GM12878 (cell line): Measurements from ENCODE around the gene GSG1L. TPM values are rescaled to one million over a fixed set of nuclear protein-coding genes. Genes with fewer than 3 reads are reported as not detected.

Experiments used
- ATAC-seq: fragments of 200-7000 bp; cut with Tn5 transposase; 3 replicates; pipeline ENCODE4 v1.9.1; 2020; ENCODE audit warnings: mild to moderate bottlenecking, moderate library complexity
- BruUV-seq: library from RNA; stranded (reverse); fragments of 400-500 nt; replicated peaks from 2 replicates; lab custom pipeline; 2021; lab: Mats Ljungman, UMichigan
- CTCF ChIA-PET: fragments of 300-600 bp; sonication (Branson Sonifier 250); formaldehyde crosslinking; extraction: SDS; loops from one replicate; lab custom pipeline; 2021; ENCODE audit warnings: inconsistent platforms; lab: Yijun Ruan, JAX
- POLR2A ChIA-PET: fragments of 350-600 bp; formaldehyde crosslinking; extraction: SDS; loops from one replicate; lab custom pipeline; 2021; ENCODE audit warnings: inconsistent platforms; lab: Charles Lee
- RAD21 ChIA-PET: fragments of 300-600 bp; sonication (Branson Sonifier 250); formaldehyde crosslinking; loops from one replicate; lab custom pipeline; 2023; ENCODE audit warnings: antibody characterized with exemption; ENCODE audit not compliant: unreplicated experiment; lab: Charles Lee
- SMC1A ChIA-PET: fragments of 300-600 bp; sonication (Branson Sonifier 250); formaldehyde crosslinking; loops from one replicate; lab custom pipeline; 2023; ENCODE audit not compliant: unreplicated experiment, uncharacterized antibody; lab: Charles Lee
- DNase-seq: peaks from one replicate; pipeline ENCODE4 v3.0.0-alpha.2; 2011; ENCODE audit warnings: low read depth, low spot score
- FAIRE-seq: peaks from 3 replicates; lab custom pipeline; 2011; peaks lifted over from hg19 to GRCh38; lab: Jason Lieb, UNC
- H2AFZ ChIP-seq: 2 replicates; pipeline ENCODE4 v1.6.0; 2011; ENCODE audit warnings: low read depth, low read length, control low read depth; ENCODE audit not compliant: control insufficient read depth
- H3K27ac ChIP-seq: 2 replicates; pipeline ENCODE4 v1.5.1; 2011; ENCODE audit warnings: control low read depth; ENCODE audit not compliant: control insufficient read depth, insufficient read depth
- H3K27me3 ChIP-seq, 2 experiments: replicated peaks in 1 of 2; 2 replicates each; pipeline versions ENCODE4 v1.6.0 to v1.6.1; 2011; ENCODE audit warnings: low read length in 1 of 2; ENCODE audit not compliant: control insufficient read depth in 2 of 2, insufficient read depth in 2 of 2
- H3K36me3 ChIP-seq, 2 experiments: 2 replicates each; pipeline ENCODE4 v1.5.1; 2011; ENCODE audit warnings: low read length in 1 of 2; ENCODE audit not compliant: control insufficient read depth in 2 of 2, insufficient read depth in 2 of 2
- H3K4me1 ChIP-seq: 2 replicates; pipeline ENCODE4 v1.6.1; 2011; ENCODE audit warnings: mild to moderate bottlenecking, low read length, moderate library complexity, mixed read lengths; ENCODE audit not compliant: control insufficient read depth, insufficient read depth
- H3K4me2 ChIP-seq: 2 replicates; pipeline ENCODE4 v1.6.0; 2011; ENCODE audit warnings: control low read depth; ENCODE audit not compliant: control insufficient read depth, insufficient read depth
- H3K4me3 ChIP-seq: fragments of 200-600 bp; sonication (generic); 2 replicates; pipeline ENCODE4 v1.5.1; 2016
- H3K79me2 ChIP-seq: 2 replicates; pipeline ENCODE4 v1.6.0; 2011; ENCODE audit warnings: low read length; ENCODE audit not compliant: control insufficient read depth, insufficient read depth
- H3K9ac ChIP-seq: 2 replicates; pipeline ENCODE4 v1.8.0; 2011; ENCODE audit warnings: low read length, control low read depth, mixed read lengths; ENCODE audit not compliant: control insufficient read depth, insufficient read depth
- H3K9me3 ChIP-seq: replicated peaks from 3 replicates; pipeline ENCODE4 v1.5.1; 2011; ENCODE audit warnings: mild to moderate bottlenecking, low read length; ENCODE audit not compliant: control insufficient read depth, insufficient read depth
- H4K20me1 ChIP-seq: 2 replicates; pipeline ENCODE4 v1.6.0; 2011; ENCODE audit not compliant: control insufficient read depth, insufficient read depth
- BACH1 ChIP-seq: fragments of 450-650 bp; IDR thresholded peaks from 2 replicates; pipeline ENCODE4 v1.6.1; 2017; ENCODE audit warnings: mild to moderate bottlenecking, borderline replicate concordance
- CBX3 ChIP-seq: fragments of 200-600 bp; sonication (generic); IDR thresholded peaks from 2 replicates; pipeline ENCODE4 v1.6.1; 2016; ENCODE audit warnings: low read depth, borderline replicate concordance
- CBX5 ChIP-seq: sonication (generic); IDR thresholded peaks from 2 replicates; pipeline ENCODE4 v1.6.1; 2016; ENCODE audit warnings: low read depth, moderate library complexity, mild to moderate bottlenecking, inconsistent platforms
- CHD4 ChIP-seq: fragments of 200-600 bp; sonication (generic); IDR thresholded peaks from 2 replicates; pipeline ENCODE4 v1.6.1; 2016; ENCODE audit warnings: mild to moderate bottlenecking
- CTCF ChIP-seq, 3 experiments: IDR thresholded peaks in 2 of 3; conservative IDR thresholded peaks in 1 of 3; 2 replicates each; pipeline ENCODE4 v1.5.1; 2011; ENCODE audit warnings: low read depth in 3 of 3, low read length in 3 of 3, mild to moderate bottlenecking in 3 of 3, control low read depth in 2 of 3, moderate library complexity in 2 of 3, inconsistent platforms in 1 of 3, mixed read lengths in 1 of 3; ENCODE audit not compliant: control insufficient read depth in 2 of 3, insufficient read depth in 1 of 3; ENCODE audit errors: extremely low read depth in 1 of 3
- FOS ChIP-seq: IDR thresholded peaks from 3 replicates; pipeline ENCODE4 v1.6.1; 2011; ENCODE audit warnings: borderline replicate concordance; ENCODE audit not compliant: insufficient read length; ENCODE audit errors: extremely low read depth
- FOXM1 ChIP-seq: IDR thresholded peaks from 2 replicates; pipeline ENCODE4 v1.6.1; 2012; ENCODE audit warnings: low read depth, mild to moderate bottlenecking, inconsistent platforms, low read length, moderate library complexity
- HDAC2 ChIP-seq: fragments of 200-600 bp; sonication (generic); IDR thresholded peaks from 2 replicates; pipeline ENCODE4 v1.6.1; 2017
- IRF4 ChIP-seq: IDR thresholded peaks from 2 replicates; pipeline ENCODE4 v1.6.1; 2011; ENCODE audit warnings: low read depth, low read length
- MEF2A ChIP-seq: IDR thresholded peaks from 2 replicates; pipeline ENCODE4 v1.6.1; 2011; ENCODE audit warnings: low read depth, mild to moderate bottlenecking, low read length, moderate library complexity; ENCODE audit not compliant: insufficient read depth
- NR2C1 ChIP-seq: fragments of 450-650 bp; IDR thresholded peaks from 2 replicates; pipeline ENCODE4 v1.6.1; 2017; ENCODE audit warnings: antibody characterized with exemption, mild to moderate bottlenecking, moderate library complexity
- RBBP5 ChIP-seq: fragments of 200-600 bp; sonication (generic); conservative IDR thresholded peaks from 2 replicates; pipeline ENCODE4 v1.6.1; 2016
- SPI1 ChIP-seq: IDR thresholded peaks from 2 replicates; pipeline ENCODE4 v1.6.1; 2011; ENCODE audit warnings: low read depth, mild to moderate bottlenecking, low read length, moderate library complexity, borderline replicate concordance; ENCODE audit not compliant: insufficient read depth
- WRNIP1 ChIP-seq: IDR thresholded peaks from 2 replicates; pipeline ENCODE4 v1.6.1; 2011; ENCODE audit warnings: low read depth, low read length, improper control_type of control experiment, borderline replicate concordance
- ZBTB40 ChIP-seq: fragments of 450-650 bp; IDR thresholded peaks from 2 replicates; pipeline ENCODE4 v1.6.1; 2016; ENCODE audit warnings: mild to moderate bottlenecking, moderate library complexity, borderline replicate concordance
- ZZZ3 ChIP-seq: IDR thresholded peaks from 2 replicates; pipeline ENCODE4 v1.6.1; 2011; ENCODE audit warnings: low read depth; ENCODE audit not compliant: control insufficient read depth, insufficient read length
- WGBS: methylation state at CpG from one replicate; pipeline ENCODE4 v1.1.6; 2016; ENCODE audit warnings: low lambda C conversion rate; ENCODE audit not compliant: insufficient replicate concordance, insufficient coverage; ENCODE audit errors: missing lambda C conversion rate; 5-methylcytosine and 5-hydroxymethylcytosine counted together
- in situ Hi-C: fragments of 300-500 bp; cut with MboI; formaldehyde crosslinking; loops from 9 replicates; pipeline ENCODE4 v1.14.3; 2018; ENCODE audit warnings: mixed read lengths
- intact Hi-C: fragments of 100-400 bp; cut with micrococcal nuclease; formaldehyde crosslinking; loops from one replicate; pipeline ENCODE4 v1.14.2; 2022; ENCODE audit not compliant: unreplicated experiment
- polyA plus RNA-seq, 11 experiments: library from polyadenylated mRNA; depleted of rRNA in 4 of 11; unstranded in 6 of 11; stranded (reverse) in 5 of 11; fragments of >200 nt; fragmentation: Nextera tagmentation in 4 of 11; fragmentation: Illumina TruSeq in 1 of 11; extraction: Ambion mirVana in 4 of 11; extraction: Trizol in 1 of 11; gene quantifications; 1 replicate in 1 of 11; 2 replicates in 10 of 11; pipeline versions ENCODE4 v1.2.1 to v1.2.3, GENCODE V29; 2011 to 2016; ENCODE audit warnings: inconsistent platforms in 2 of 11, missing spikeins in 2 of 11, low read depth in 1 of 11
- total RNA-seq, 4 experiments: library from RNA; depleted of rRNA in 3 of 4; stranded (reverse); fragments of >200 nt in 3 of 4; fragmentation: Illumina TruSeq in 1 of 4; extraction: Trizol in 1 of 4; gene quantifications; 2 replicates each; pipeline versions ENCODE4 v1.2.1 to v1.2.3, GENCODE V29; 2013 to 2021
- TF ChIP-seq, protein P1 (sequence below): fragments of 450-650 bp; IDR thresholded peaks from 2 replicates; pipeline ENCODE4 v1.6.1; 2016; ENCODE audit warnings: mild to moderate bottlenecking

The GSG1L gene
- total and polyA plus RNA-seq, 10 of the 15 experiments (the other 5 are each of a cell fraction or from before 2014, with no cell fraction given) = not detected

- no peak overlapping the region for H3K4me2 ChIP-seq
- no peak overlapping the region for H3K4me3 ChIP-seq
- no TSS peak for BruUV-seq
- H3K79me2 ChIP-seq = no peaks in the 10 kb centered on the region
- TF ChIP-seq CHD4 (no peak), MEF2A (no peak), WRNIP1 (no peak), CBX3 (no peak), NR2C1 (no peak), BACH1 (no peak), ZZZ3 (no peak), ZBTB40 (no peak), HDAC2 (no peak), SPI1 (no peak), RBBP5 (no peak), CTCF (IDR thresholded peaks at IDR 0.05 in 2 of 3, conservative IDR thresholded peaks at IDR 0.05 in 1 of 3; ENCODE audit: control insufficient read depth in 2 of 3, extremely low read depth in 1 of 3, insufficient read depth in 1 of 3, low read depth in 3 of 3, low read length in 3 of 3) (no peak), FOXM1 (no peak), FOS (no peak), IRF4 (no peak), CBX5 (no peak)
- TF ChIP-seq, protein P1, sequence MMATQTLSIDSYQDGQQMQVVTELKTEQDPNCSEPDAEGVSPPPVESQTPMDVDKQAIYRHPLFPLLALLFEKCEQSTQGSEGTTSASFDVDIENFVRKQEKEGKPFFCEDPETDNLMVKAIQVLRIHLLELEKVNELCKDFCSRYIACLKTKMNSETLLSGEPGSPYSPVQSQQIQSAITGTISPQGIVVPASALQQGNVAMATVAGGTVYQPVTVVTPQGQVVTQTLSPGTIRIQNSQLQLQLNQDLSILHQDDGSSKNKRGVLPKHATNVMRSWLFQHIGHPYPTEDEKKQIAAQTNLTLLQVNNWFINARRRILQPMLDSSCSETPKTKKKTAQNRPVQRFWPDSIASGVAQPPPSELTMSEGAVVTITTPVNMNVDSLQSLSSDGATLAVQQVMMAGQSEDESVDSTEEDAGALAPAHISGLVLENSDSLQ = no peak
- H3K9ac ChIP-seq = no peak overlapping the region
- SMC1A ChIA-PET = interaction anchor here (0.6 kb wide), 1 partner anchor 235 kb away, joined by 3 read pairs; no protein-coding TSS in a partner anchor
- H3K9me3 ChIP-seq = no peaks in the 10 kb centered on the region
- RAD21 ChIA-PET = no interaction called here
- CTCF ChIA-PET = interaction anchor here (1.2 kb wide), 1 partner anchor 12 kb away, joined by 4 read pairs; no protein-coding TSS in a partner anchor
- 48% methylated on average over 4 of the region's 4 CpGs for WGBS
- H4K20me1 ChIP-seq = no peaks in the 10 kb centered on the region
- intact Hi-C loops (no loop called here), in situ Hi-C loops (no loop called here)
- FAIRE-seq = no peak
- DNase-seq = no peak
- no peaks in the 10 kb centered on the region for H3K4me1 ChIP-seq
- H3K27me3 ChIP-seq = no peaks in the 10 kb centered on the region
- H2AFZ ChIP-seq = no peak overlapping the region
- H3K36me3 ChIP-seq = no peaks in the 10 kb centered on the region
- POLR2A ChIA-PET = no interaction called here
- no peak overlapping the region for H3K27ac ChIP-seq
- no peak for ATAC-seq
Observed at GRCh38 chr16:27966756-27967155, 96.8 kb downstream of the GSG1L start.
